GM12873 (cell line): ENCODE data around the gene CHST9.

Experiments used
- CTCF ChIP-seq: IDR thresholded peaks from 2 replicates; pipeline ENCODE4 v1.5.1; 2012; ENCODE audit warnings: low read depth, mild to moderate bottlenecking, moderate library complexity, low read length, control low read depth; ENCODE audit not compliant: insufficient read depth; ENCODE audit errors: missing control alignments

CHST9 gene

GRCh38 chr18:27054926-27055325, 130.2 kb downstream of the CHST9 start:
- no peak for TF ChIP-seq CTCF

- TF ChIP-seq CTCF = no peak
Observed at GRCh38 chr18:27049969-27050368, 135.1 kb downstream of the CHST9 start.

GRCh38 chr18:27045342-27045741, 139.8 kb downstream of the CHST9 start:
- TF ChIP-seq CTCF = no peak

GRCh38 chr18:27042177-27042576, 142.9 kb downstream of the CHST9 start:
- no peak for TF ChIP-seq CTCF

- no peak for TF ChIP-seq CTCF
Observed at GRCh38 chr18:27040796-27041195, 144.3 kb downstream of the CHST9 start.

- no peak for TF ChIP-seq CTCF
Observed at GRCh38 chr18:27033722-27034121, 151.4 kb downstream of the CHST9 start.

GRCh38 chr18:27030421-27030820, 154.7 kb downstream of the CHST9 start:
- TF ChIP-seq CTCF = no peak
